Gastroesophageal sphincter (tissue), 3 donors: ENCODE results near the gene HPS4.

ENCODE experiments used
- POLR2AphosphoS5 ChIP-seq: sonication (generic); formaldehyde crosslinking; IDR thresholded peaks from one replicate; pipeline ENCODE4 v1.6.1; 2017; ENCODE audit warnings: antibody characterized with exemption
- TF ChIP-seq, protein P1 (sequence below), 4 experiments: fragments of 200-600 bp in 2 of 4; fragments of 450-650 bp in 2 of 4; sonication (generic) in 1 of 4; IDR thresholded peaks; one replicate each; pipeline ENCODE4 v1.5.1; 2017 to 2019; ENCODE audit warnings: antibody characterized with exemption in 4 of 4, mild to moderate bottlenecking in 2 of 4, moderate library complexity in 2 of 4

DNA sequence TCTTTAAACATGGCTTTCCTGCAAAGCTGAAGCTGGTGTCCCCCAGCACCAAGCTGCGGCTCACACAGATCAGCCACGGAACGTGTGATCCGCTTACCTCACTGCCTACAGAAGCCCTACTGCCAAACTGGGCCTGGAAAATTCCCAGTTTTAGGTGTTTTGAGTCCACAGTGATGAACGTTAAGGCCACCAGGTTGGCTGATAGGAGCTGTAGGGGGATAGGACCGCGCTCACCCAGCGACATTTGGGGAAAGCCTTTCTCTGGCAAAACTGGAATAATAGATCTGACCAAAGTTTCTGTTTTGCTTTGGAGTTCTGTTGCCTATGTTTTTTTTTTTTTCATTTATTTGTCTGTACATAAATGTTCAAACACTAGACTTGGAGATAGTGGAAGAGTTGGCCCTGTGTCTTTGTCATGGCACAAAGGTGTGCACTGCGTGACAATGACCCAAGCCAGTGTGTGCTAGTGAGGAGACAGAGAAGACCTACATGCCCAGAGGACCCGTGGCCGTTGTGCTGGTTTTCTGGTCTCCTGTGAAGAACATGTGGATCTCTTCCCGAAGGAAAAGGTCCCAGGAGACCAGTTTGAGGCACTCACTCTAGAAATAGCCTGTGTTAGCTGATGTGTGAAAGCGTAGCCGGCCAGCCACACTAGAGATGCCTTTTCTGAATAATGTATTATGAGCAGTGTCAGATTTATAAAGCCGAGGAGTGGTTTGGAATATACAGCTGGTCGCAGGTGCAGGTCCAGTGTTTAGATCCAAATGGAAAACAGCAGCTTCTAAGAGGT lies 39.5 kb downstream of the HPS4 start:
- TF ChIP-seq, protein P1, sequence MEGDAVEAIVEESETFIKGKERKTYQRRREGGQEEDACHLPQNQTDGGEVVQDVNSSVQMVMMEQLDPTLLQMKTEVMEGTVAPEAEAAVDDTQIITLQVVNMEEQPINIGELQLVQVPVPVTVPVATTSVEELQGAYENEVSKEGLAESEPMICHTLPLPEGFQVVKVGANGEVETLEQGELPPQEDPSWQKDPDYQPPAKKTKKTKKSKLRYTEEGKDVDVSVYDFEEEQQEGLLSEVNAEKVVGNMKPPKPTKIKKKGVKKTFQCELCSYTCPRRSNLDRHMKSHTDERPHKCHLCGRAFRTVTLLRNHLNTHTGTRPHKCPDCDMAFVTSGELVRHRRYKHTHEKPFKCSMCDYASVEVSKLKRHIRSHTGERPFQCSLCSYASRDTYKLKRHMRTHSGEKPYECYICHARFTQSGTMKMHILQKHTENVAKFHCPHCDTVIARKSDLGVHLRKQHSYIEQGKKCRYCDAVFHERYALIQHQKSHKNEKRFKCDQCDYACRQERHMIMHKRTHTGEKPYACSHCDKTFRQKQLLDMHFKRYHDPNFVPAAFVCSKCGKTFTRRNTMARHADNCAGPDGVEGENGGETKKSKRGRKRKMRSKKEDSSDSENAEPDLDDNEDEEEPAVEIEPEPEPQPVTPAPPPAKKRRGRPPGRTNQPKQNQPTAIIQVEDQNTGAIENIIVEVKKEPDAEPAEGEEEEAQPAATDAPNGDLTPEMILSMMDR (IDR thresholded peaks at IDR 0.05), result no peak
- TF ChIP-seq POLR2AphosphoS5, result no peak
